CD4-positive, CD25-positive, alpha-beta regulatory T cell (primary cell): Measurements from ENCODE around the gene HRH1. TPM values are rescaled to one million over a fixed set of nuclear protein-coding genes. Genes with fewer than 3 reads are reported as not detected.
"Not testable (repeated sequence)": the region's sequence is repeated elsewhere in the genome, so short reads cannot be mapped to it uniquely, and the experiment has no call there.

Experiments
- ATAC-seq, 2 donors: fragments of 150-1000 bp; cut with Tn5 transposase; one replicate each; pipeline ENCODE4 v1.10.0; 2021; ENCODE audit warnings: low read depth in 2 of 2, moderate number of reproducible peaks in 2 of 2, moderate library complexity in 1 of 2
- DNase-seq, 3 donors: peaks; one replicate each; pipeline versions ENCODE4 v3.0.0 to v3.0.0-alpha.2; 2012 to 2022; ENCODE audit warnings: mixed read lengths in 1 of 3
- H3K27ac ChIP-seq: one replicate; pipeline ENCODE4 v1.7.0; 2013; ENCODE audit warnings: mild to moderate bottlenecking, low read length; ENCODE audit not compliant: insufficient read depth, poor library complexity, severe bottlenecking
- H3K27me3 ChIP-seq: one replicate; pipeline ENCODE4 v1.7.0; 2013; ENCODE audit warnings: low read length; ENCODE audit not compliant: control insufficient read depth, insufficient read depth
- H3K36me3 ChIP-seq: one replicate; pipeline ENCODE4 v1.7.0; 2013; ENCODE audit warnings: mild to moderate bottlenecking, low read length, moderate library complexity; ENCODE audit not compliant: control insufficient read depth, insufficient read depth
- H3K4me1 ChIP-seq: 2 replicates; pipeline ENCODE4 v1.7.0; 2013; ENCODE audit warnings: mild to moderate bottlenecking, low read length; ENCODE audit not compliant: insufficient read depth, control insufficient read depth, poor library complexity, severe bottlenecking
- H3K4me3 ChIP-seq: one replicate; pipeline ENCODE4 v1.7.0; 2013; ENCODE audit warnings: low read depth, mild to moderate bottlenecking, low read length, moderate library complexity
- H3K9me3 ChIP-seq, 2 experiments: 1 replicate in 1 of 2; 2 replicates in 1 of 2; pipeline ENCODE4 v1.7.0; 2013; ENCODE audit warnings: low read length in 2 of 2, mild to moderate bottlenecking in 1 of 2, moderate library complexity in 1 of 2; ENCODE audit not compliant: control insufficient read depth in 2 of 2
- H3K27ac Mint-ChIP-seq, 3 donors: one replicate each; pipeline ENCODE4 v1.8.0; 2020 to 2022; ENCODE audit warnings: mild to moderate bottlenecking in 3 of 3, mixed read lengths in 3 of 3, moderate library complexity in 2 of 3
- H3K27me3 Mint-ChIP-seq: one replicate; pipeline ENCODE4 v1.8.0; 2022; ENCODE audit warnings: mild to moderate bottlenecking, mixed read lengths
- H3K36me3 Mint-ChIP-seq: one replicate; pipeline ENCODE4 v1.8.0; 2020; ENCODE audit warnings: mixed read lengths
- H3K4me1 Mint-ChIP-seq, 4 donors: one replicate each; pipeline ENCODE4 v1.8.0; 2020 to 2022; ENCODE audit warnings: mixed read lengths in 4 of 4, mild to moderate bottlenecking in 1 of 4
- H3K4me3 Mint-ChIP-seq, 4 donors: one replicate each; pipeline ENCODE4 v1.8.0; 2020 to 2022; ENCODE audit warnings: mild to moderate bottlenecking in 4 of 4, mixed read lengths in 4 of 4, moderate library complexity in 3 of 4
- H3K9me3 Mint-ChIP-seq, 7 donors: one replicate each; pipeline ENCODE4 v1.8.0; 2020 to 2022; ENCODE audit warnings: mixed read lengths in 7 of 7, mild to moderate bottlenecking in 3 of 7, moderate library complexity in 2 of 7
- polyA plus RNA-seq, 4 donors: library from polyadenylated mRNA; unstranded; fragments of 300-500 nt; fragmentation: Illumina TruSeq; gene quantifications; one replicate each; pipeline ENCODE4 v1.2.3, GENCODE V29; 2021
- total RNA-seq: library from RNA; stranded (reverse); gene quantifications from one replicate; pipeline ENCODE4 v1.2.3, GENCODE V29; 2022

HRH1 gene
- total and polyA plus RNA-seq, 5 donors from 2014 or later, result 0.15 TPM; not detected in 3

- Histone ChIP-seq H3K9me3 (no peaks in the 10 kb centered on the region), H3K27ac (no peak overlapping the region), H3K27me3 (no peaks in the 10 kb centered on the region), H3K4me3 (no peak overlapping the region), H3K36me3 (no peaks in the 10 kb centered on the region), H3K4me1 (no peaks in the 10 kb centered on the region)
- H3K27me3 Mint-ChIP-seq, result peaks cover 16% of the 10 kb centered on the region
- H3K36me3 Mint-ChIP-seq, result no peaks in the 10 kb centered on the region
- H3K9me3 Mint-ChIP-seq, result no peaks in the 10 kb centered on the region
- no peak overlapping the region for H3K27ac Mint-ChIP-seq
- no peak overlapping the region for H3K4me3 Mint-ChIP-seq
- DNase-seq (no peak), ATAC-seq (no peak)
- no peaks in the 10 kb centered on the region for H3K4me1 Mint-ChIP-seq
Measured at GRCh38 chr3:11214451-11214978, 60.2 kb downstream of the HRH1 start.

- H3K4me3 Mint-ChIP-seq, H3K27ac Mint-ChIP-seq, H3K4me1 Mint-ChIP-seq, H3K36me3 Mint-ChIP-seq, H3K27ac ChIP-seq, H3K27me3 Mint-ChIP-seq, H3K4me3 ChIP-seq, H3K9me3 Mint-ChIP-seq, DNase-seq, H3K4me1 ChIP-seq, H3K27me3 ChIP-seq, ATAC-seq, H3K9me3 ChIP-seq, H3K36me3 ChIP-seq: not testable (repeated sequence)
Measured at GRCh38 chr3:11217370-11217769, 63.1 kb downstream of the HRH1 start.

- Histone ChIP-seq H3K9me3 (no peaks in the 10 kb centered on the region), H3K36me3 (no peaks in the 10 kb centered on the region), H3K4me1 (no peaks in the 10 kb centered on the region), H3K27me3 (no peaks in the 10 kb centered on the region), H3K27ac (no peak overlapping the region), H3K4me3 (no peak overlapping the region)
- H3K4me3 Mint-ChIP-seq, result no peak overlapping the region
- peaks cover 0 to 5% (median 0%) of the 10 kb centered on the region in 4 donors for H3K4me1 Mint-ChIP-seq
- ATAC-seq (no peak), DNase-seq (no peak)
- H3K27me3 Mint-ChIP-seq, result peaks cover 5% of the 10 kb centered on the region
- no peak overlapping the region for H3K27ac Mint-ChIP-seq
- H3K36me3 Mint-ChIP-seq, result no peaks in the 10 kb centered on the region
- H3K9me3 Mint-ChIP-seq, result no peaks in the 10 kb centered on the region
Measured at GRCh38 chr3:11220230-11220629, 65.9 kb downstream of the HRH1 start.

GRCh38 chr3:11221818-11222415 lies 67.6 kb downstream of the HRH1 start:
- no peak for DNase-seq
- Histone ChIP-seq H3K4me1 (no peaks in the 10 kb centered on the region), H3K27me3 (no peaks in the 10 kb centered on the region), H3K27ac (no peak overlapping the region), H3K4me3 (no peak overlapping the region), H3K9me3 (no peaks in the 10 kb centered on the region), H3K36me3 (no peaks in the 10 kb centered on the region)
- ATAC-seq, result no peak
- peaks cover 0 to 5% (median 0%) of the 10 kb centered on the region in 4 donors for H3K4me1 Mint-ChIP-seq
- H3K36me3 Mint-ChIP-seq, result no peaks in the 10 kb centered on the region
- H3K27ac Mint-ChIP-seq, result no peak overlapping the region
- H3K9me3 Mint-ChIP-seq, result no peaks in the 10 kb centered on the region
- no peak overlapping the region for H3K4me3 Mint-ChIP-seq
- H3K27me3 Mint-ChIP-seq, result peaks cover 5% of the 10 kb centered on the region

GRCh38 chr3:11224010-11224409 lies 69.7 kb downstream of the HRH1 start:
- H3K36me3 Mint-ChIP-seq, result no peaks in the 10 kb centered on the region
- H3K27ac Mint-ChIP-seq, result peak overlapping the region in 1 of 3 donors; percentile 76
- no peak for DNase-seq
- H3K4me1 ChIP-seq, result no peaks in the 10 kb centered on the region
- no peaks in the 10 kb centered on the region for H3K27me3 Mint-ChIP-seq
- no peak overlapping the region for H3K27ac ChIP-seq
- H3K9me3 Mint-ChIP-seq, result no peaks in the 10 kb centered on the region
- no peak overlapping the region for H3K4me3 ChIP-seq
- no peak overlapping the region for H3K4me3 Mint-ChIP-seq
- no peaks in the 10 kb centered on the region for H3K9me3 ChIP-seq
- H3K4me1 Mint-ChIP-seq, result peaks cover 0 to 5% (median 0%) of the 10 kb centered on the region in 4 donors
- H3K36me3 ChIP-seq, result no peaks in the 10 kb centered on the region
- no peaks in the 10 kb centered on the region for H3K27me3 ChIP-seq
- ATAC-seq, result no peak

GRCh38 chr3:11224870-11225229 lies 70.6 kb downstream of the HRH1 start:
- Mint-ChIP-seq H3K4me1 (peaks cover 0 to 5% (median 0%) of the 10 kb centered on the region in 4 donors), H3K36me3 (no peaks in the 10 kb centered on the region), H3K27ac (no peak overlapping the region), H3K9me3 (no peaks in the 10 kb centered on the region), H3K4me3 (no peak overlapping the region), H3K27me3 (peaks cover 4% of the 10 kb centered on the region)
- H3K27me3 ChIP-seq, result no peaks in the 10 kb centered on the region
- no peak for DNase-seq
- H3K4me1 ChIP-seq, result no peaks in the 10 kb centered on the region
- no peaks in the 10 kb centered on the region for H3K9me3 ChIP-seq
- no peak overlapping the region for H3K27ac ChIP-seq
- H3K4me3 ChIP-seq, result no peak overlapping the region
- ATAC-seq, result no peak
- H3K36me3 ChIP-seq, result no peaks in the 10 kb centered on the region

- Mint-ChIP-seq H3K36me3 (no peaks in the 10 kb centered on the region), H3K4me3 (no peak overlapping the region), H3K4me1 (peaks cover 0 to 5% (median 0%) of the 10 kb centered on the region in 4 donors), H3K27ac (no peak overlapping the region), H3K9me3 (no peaks in the 10 kb centered on the region), H3K27me3 (peaks cover 12% of the 10 kb centered on the region)
- Histone ChIP-seq H3K27me3 (no peaks in the 10 kb centered on the region), H3K36me3 (no peaks in the 10 kb centered on the region), H3K27ac (no peak overlapping the region), H3K9me3 (no peaks in the 10 kb centered on the region), H3K4me1 (no peaks in the 10 kb centered on the region), H3K4me3 (no peak overlapping the region)
- DNase-seq (no peak), ATAC-seq (no peak)
Measured at GRCh38 chr3:11226042-11226370, 71.7 kb downstream of the HRH1 start.

GRCh38 chr3:11228041-11228440 lies 73.7 kb downstream of the HRH1 start:
- ATAC-seq, result no peak
- no peaks in the 10 kb centered on the region for H3K4me1 Mint-ChIP-seq
- peaks cover 21% of the 10 kb centered on the region for H3K27me3 Mint-ChIP-seq

More at GRCh38 chr3:11228041-11228440, 73.7 kb downstream of the HRH1 start:
- peaks cover 3% of the 10 kb centered on the region for H3K27me3 ChIP-seq
- Mint-ChIP-seq H3K9me3 (no peaks in the 10 kb centered on the region), H3K4me3 (no peak overlapping the region), H3K36me3 (no peaks in the 10 kb centered on the region), H3K27ac (no peak overlapping the region)
- no peaks in the 10 kb centered on the region for H3K4me1 ChIP-seq
- H3K36me3 ChIP-seq, result no peaks in the 10 kb centered on the region
- no peak overlapping the region for H3K27ac ChIP-seq
- H3K9me3 ChIP-seq, result no peaks in the 10 kb centered on the region
- DNase-seq, result no peak
- no peak overlapping the region for H3K4me3 ChIP-seq
